ENCODE measurements around the gene SOX11. TPM values are rescaled to one million over a fixed set of nuclear protein-coding genes. Genes with fewer than 3 reads are reported as not detected.

SOX11 gene
- total RNA-seq, 1 experiment from 2014 or later = not detected

- intact Hi-C loops (cut with micrococcal nuclease; ENCODE audit: unreplicated experiment) = no loop called here
- Histone ChIP-seq H3K9me2 (ENCODE audit: insufficient read depth) (no peaks in the 10 kb centered on the region), H3K4me1 (replicated peaks; ENCODE audit: insufficient read depth) (no peaks in the 10 kb centered on the region), H2AFZ (no peak overlapping the region), H3K9me3 (ENCODE audit: insufficient read depth, low read depth) (no peaks in the 10 kb centered on the region), H3F3A (ENCODE audit: insufficient read depth, low read depth) (no peaks in the 10 kb centered on the region), H3K4me3 (no peak overlapping the region), H3K36me3 (ENCODE audit: low read depth) (no peaks in the 10 kb centered on the region), H3K27ac (no peak overlapping the region), H3K79me2 (ENCODE audit: low read depth) (no peaks in the 10 kb centered on the region), H3K4me2 (no peak overlapping the region), H3K27me3 (ENCODE audit: insufficient read depth, low read depth) (no peaks in the 10 kb centered on the region; the same call in 1 of the 2 replicates), H4K20me1 (ENCODE audit: insufficient read depth) (no peaks in the 10 kb centered on the region)
- no TSS peak for BruUV-seq (replicated peaks)
- no peak for TF ChIP-seq CTCF (conservative IDR thresholded peaks at IDR 0.05)
- TF ChIP-seq EZH2 (IDR thresholded peaks at IDR 0.05; ENCODE audit: low read depth) = no peak
- POLR2A ChIA-PET (ENCODE audit: unreplicated experiment) = no interaction called here
- no peak for DNase-seq
- CTCF ChIA-PET = no interaction called here
Observed at GRCh38 chr2:5697562-5697961, 5.4 kb downstream of the SOX11 start.

- Histone ChIP-seq H3K27me3 (ENCODE audit: insufficient read depth, low read depth) (peaks cover 4% of the 10 kb centered on the region; the same call in 1 of the 2 replicates), H3K27ac (no peak overlapping the region), H3K9me3 (ENCODE audit: insufficient read depth, low read depth) (no peaks in the 10 kb centered on the region), H3K9me2 (ENCODE audit: insufficient read depth) (no peaks in the 10 kb centered on the region), H3K36me3 (ENCODE audit: low read depth) (no peaks in the 10 kb centered on the region), H3F3A (ENCODE audit: insufficient read depth, low read depth) (no peaks in the 10 kb centered on the region), H3K4me2 (no peak overlapping the region), H2AFZ (no peak overlapping the region), H3K79me2 (ENCODE audit: low read depth) (no peaks in the 10 kb centered on the region), H3K4me1 (replicated peaks; ENCODE audit: insufficient read depth) (no peaks in the 10 kb centered on the region), H3K4me3 (no peak overlapping the region), H4K20me1 (ENCODE audit: insufficient read depth) (no peaks in the 10 kb centered on the region)
- no peak for DNase-seq
- ChIA-PET POLR2A (ENCODE audit: unreplicated experiment) (no interaction called here), CTCF (no interaction called here)
- TF ChIP-seq EZH2 (IDR thresholded peaks at IDR 0.05; ENCODE audit: low read depth) = no peak
- no peak for TF ChIP-seq CTCF (conservative IDR thresholded peaks at IDR 0.05)
- no TSS peak for BruUV-seq (replicated peaks)
- intact Hi-C loops (cut with micrococcal nuclease; ENCODE audit: unreplicated experiment) = no loop called here
Observed at GRCh38 chr2:5698134-5698533, 6.0 kb downstream of the SOX11 start.

- ChIA-PET POLR2A (ENCODE audit: unreplicated experiment) (no interaction called here), CTCF (no interaction called here)
- H3K79me2 ChIP-seq (ENCODE audit: low read depth) = no peaks in the 10 kb centered on the region
- BruUV-seq (replicated peaks) = no TSS peak
- H4K20me1 ChIP-seq (ENCODE audit: insufficient read depth) = no peaks in the 10 kb centered on the region
- no peak overlapping the region for H3K27ac ChIP-seq
- no peak overlapping the region for H2AFZ ChIP-seq
- no peak overlapping the region for H3K4me3 ChIP-seq
- no peaks in the 10 kb centered on the region for H3K9me3 ChIP-seq (ENCODE audit: insufficient read depth, low read depth)
- peaks cover 10% of the 10 kb centered on the region for H3K27me3 ChIP-seq (ENCODE audit: insufficient read depth, low read depth)
- intact Hi-C loops (cut with micrococcal nuclease; ENCODE audit: unreplicated experiment) = no loop called here
- no peak for DNase-seq
- no peak for TF ChIP-seq EZH2 (IDR thresholded peaks at IDR 0.05; ENCODE audit: low read depth)
- no peak for TF ChIP-seq CTCF (conservative IDR thresholded peaks at IDR 0.05)
- H3F3A ChIP-seq (ENCODE audit: insufficient read depth, low read depth) = no peaks in the 10 kb centered on the region
- no peak overlapping the region for H3K4me2 ChIP-seq
- H3K9me2 ChIP-seq (ENCODE audit: insufficient read depth) = no peaks in the 10 kb centered on the region
- no peaks in the 10 kb centered on the region for H3K4me1 ChIP-seq (replicated peaks; ENCODE audit: insufficient read depth)
- H3K36me3 ChIP-seq (ENCODE audit: low read depth) = no peaks in the 10 kb centered on the region
Observed at GRCh38 chr2:5699963-5700362, 7.8 kb downstream of the SOX11 start.
